GM18505 (cell line): Measurements from ENCODE around the gene ARMC7.

Source experiments
- ATAC-seq: cut with Tn5 transposase; IDR thresholded peaks from one replicate; pipeline ENCODE4 v1.9.1; 2021; ENCODE audit not compliant: unreplicated experiment
- POLR2A ChIP-seq: IDR thresholded peaks from 4 replicates; pipeline ENCODE4 v1.6.1; 2011; ENCODE audit warnings: borderline replicate concordance; ENCODE audit not compliant: insufficient read depth, insufficient read length; ENCODE audit errors: extremely low read depth

Gene ARMC7

GRCh38 chr17:75087558-75088453, 22.0 kb upstream of the ARMC7 start, which contains the start of gene SLC16A5:
Gene SLC16A5, plus strand, starts transcription at chr17:75087954. Its CDS starts 5,683 bp downstream, at chr17:75093637.
- TF ChIP-seq POLR2A: peak; percentile 63
- ATAC-seq: peak; percentile 43

- no peak for TF ChIP-seq POLR2A
- no peak for ATAC-seq
Measured at GRCh38 chr17:75088465-75089417, 21.0 kb upstream of the ARMC7 start.

- ATAC-seq: no peak
- no peak for TF ChIP-seq POLR2A
Measured at GRCh38 chr17:75090871-75091854, 18.6 kb upstream of the ARMC7 start.

GRCh38 chr17:75091855-75092327, 17.9 kb upstream of the ARMC7 start:
- ATAC-seq: no peak
- TF ChIP-seq POLR2A: no peak

- no peak for ATAC-seq
- no peak for TF ChIP-seq POLR2A
Measured at GRCh38 chr17:75093548-75094158, 16.1 kb upstream of the ARMC7 start.

- no peak for TF ChIP-seq POLR2A
- ATAC-seq: no peak
Measured at GRCh38 chr17:75094871-75095399, 14.8 kb upstream of the ARMC7 start.

- no peak for ATAC-seq
- TF ChIP-seq POLR2A: no peak
Measured at GRCh38 chr17:75096082-75096625, 13.6 kb upstream of the ARMC7 start.

- no peak for TF ChIP-seq POLR2A
Measured at GRCh38 chr17:75097865-75098264, 11.9 kb upstream of the ARMC7 start.

GRCh38 chr17:75098861-75099260, 10.9 kb upstream of the ARMC7 start:
- no peak for TF ChIP-seq POLR2A
- no peak for ATAC-seq

More at GRCh38 chr17:75097865-75098264, 11.9 kb upstream of the ARMC7 start:
- no peak for ATAC-seq

GRCh38 chr17:75099881-75100595, 9.7 kb upstream of the ARMC7 start:
- no peak for TF ChIP-seq POLR2A
- ATAC-seq: no peak

GRCh38 chr17:75102385-75102821, 7.4 kb upstream of the ARMC7 start:
- ATAC-seq: no peak
- TF ChIP-seq POLR2A: no peak
